HepG2 (cell line): Measurements from ENCODE around the gene ABT1. TPM values are rescaled to one million over a fixed set of nuclear protein-coding genes. Genes with fewer than 3 reads are reported as not detected.

ENCODE experiments used
- ARNT2 ChIP-seq: sonication (generic); formaldehyde crosslinking; IDR thresholded peaks from 2 replicates; pipeline ENCODE4 v1.8.0; 2022; ENCODE audit warnings: mild to moderate bottlenecking, low read depth, missing genetic modification reagents, moderate library complexity
- CBX5 ChIP-seq: sonication (generic); formaldehyde crosslinking; IDR thresholded peaks from 2 replicates; pipeline ENCODE4 v1.4.0; 2020; ENCODE audit warnings: missing genetic modification reagents, borderline replicate concordance
- CHD4 ChIP-seq: fragments of 200-600 bp; sonication (generic); IDR thresholded peaks from 2 replicates; pipeline ENCODE4 v1.7.0; 2017; ENCODE audit warnings: mild to moderate bottlenecking, low read length, borderline replicate concordance
- HCFC1 ChIP-seq: fragments of 150-350 bp; IDR thresholded peaks from 2 replicates; pipeline ENCODE4 v1.6.1; 2014; ENCODE audit warnings: low read depth, low read length
- HMG20B ChIP-seq: conservative IDR thresholded peaks from 2 replicates; pipeline ENCODE4 v1.6.1; 2016; ENCODE audit warnings: missing genetic modification reagents, missing compliant biosample characterization
- NR2F1 ChIP-seq, 2 experiments: fragments of 450-650 bp in 1 of 2; formaldehyde crosslinking in 1 of 2; IDR thresholded peaks; 2 replicates each; pipeline versions ENCODE4 v1.5.0 to v1.6.1; 2016 to 2020; ENCODE audit warnings: mild to moderate bottlenecking in 1 of 2, missing compliant biosample characterization in 1 of 2, missing genetic modification reagents in 1 of 2, moderate library complexity in 1 of 2
- POGZ ChIP-seq: sonication (generic); formaldehyde crosslinking; IDR thresholded peaks from 2 replicates; pipeline ENCODE4 v1.4.0; 2020; ENCODE audit warnings: mild to moderate bottlenecking, missing genetic modification reagents
- RBM22 ChIP-seq: fragments of 200-400 bp; formaldehyde crosslinking; optimal IDR thresholded peaks from 2 replicates; pipeline ENCODE3; 2017; ENCODE audit warnings: mild to moderate bottlenecking, low read length, moderate library complexity
- ZBTB21 ChIP-seq: sonication (generic); formaldehyde crosslinking; IDR thresholded peaks from 2 replicates; pipeline ENCODE4 v1.4.0; 2020; ENCODE audit warnings: missing genetic modification reagents
- ZNF543 ChIP-seq: sonication (generic); formaldehyde crosslinking; IDR thresholded peaks from 2 replicates; pipeline ENCODE4 v1.4.0; 2020; ENCODE audit warnings: mild to moderate bottlenecking, missing genetic modification reagents
- ZNF816 ChIP-seq: sonication (generic); formaldehyde crosslinking; IDR thresholded peaks from 2 replicates; pipeline ENCODE4 v1.8.0; 2022; ENCODE audit warnings: missing genetic modification reagents, mild to moderate bottlenecking, borderline replicate concordance
- polyA plus RNA-seq, 8 experiments: library from polyadenylated mRNA; depleted of rRNA in 3 of 8; stranded (reverse) in 7 of 8; unstranded in 1 of 8; fragments of >200 nt; fragmentation: Illumina TruSeq in 4 of 8; extraction: Trizol in 4 of 8; gene quantifications; 2 replicates each; pipeline versions ENCODE4 v1.2.1 to v1.2.3, GENCODE V29; 2011 to 2016; ENCODE audit warnings: low read depth in 4 of 8, missing spikeins in 1 of 8, mixed read lengths in 1 of 8; ENCODE audit not compliant: insufficient read depth in 1 of 8
- total RNA-seq, 5 experiments: library from RNA; depleted of rRNA; stranded (reverse); fragments of >200 nt; fragmentation: Illumina TruSeq; extraction: Trizol; gene quantifications; 2 replicates each; pipeline ENCODE4 v1.2.3, GENCODE V29; 2016; ENCODE audit warnings: low read depth in 1 of 5
- TF ChIP-seq, protein P1 (sequence below): sonication (generic); formaldehyde crosslinking; IDR thresholded peaks from 2 replicates; pipeline ENCODE4 v1.4.0; 2020; ENCODE audit warnings: low read depth, missing genetic modification reagents
- TF ChIP-seq, protein P2 (sequence below): sonication (generic); formaldehyde crosslinking; IDR thresholded peaks from 2 replicates; pipeline ENCODE4 v1.4.0; 2020; ENCODE audit warnings: mild to moderate bottlenecking, missing genetic modification reagents
- TF ChIP-seq, protein P3 (sequence below): sonication (generic); formaldehyde crosslinking; IDR thresholded peaks from 2 replicates; pipeline ENCODE4 v1.5.0; 2020; ENCODE audit warnings: missing genetic modification reagents
- TF ChIP-seq, protein P4 (sequence below): sonication (generic); formaldehyde crosslinking; IDR thresholded peaks from 2 replicates; pipeline ENCODE4 v1.8.1; 2023; ENCODE audit warnings: mild to moderate bottlenecking, missing genetic modification reagents, borderline replicate concordance

Gene ABT1
- total and polyA plus RNA-seq, 2 of the 13 experiments (the other 11 are each of a cell fraction or from before 2014, with no cell fraction given): 38.4 TPM

DNA sequence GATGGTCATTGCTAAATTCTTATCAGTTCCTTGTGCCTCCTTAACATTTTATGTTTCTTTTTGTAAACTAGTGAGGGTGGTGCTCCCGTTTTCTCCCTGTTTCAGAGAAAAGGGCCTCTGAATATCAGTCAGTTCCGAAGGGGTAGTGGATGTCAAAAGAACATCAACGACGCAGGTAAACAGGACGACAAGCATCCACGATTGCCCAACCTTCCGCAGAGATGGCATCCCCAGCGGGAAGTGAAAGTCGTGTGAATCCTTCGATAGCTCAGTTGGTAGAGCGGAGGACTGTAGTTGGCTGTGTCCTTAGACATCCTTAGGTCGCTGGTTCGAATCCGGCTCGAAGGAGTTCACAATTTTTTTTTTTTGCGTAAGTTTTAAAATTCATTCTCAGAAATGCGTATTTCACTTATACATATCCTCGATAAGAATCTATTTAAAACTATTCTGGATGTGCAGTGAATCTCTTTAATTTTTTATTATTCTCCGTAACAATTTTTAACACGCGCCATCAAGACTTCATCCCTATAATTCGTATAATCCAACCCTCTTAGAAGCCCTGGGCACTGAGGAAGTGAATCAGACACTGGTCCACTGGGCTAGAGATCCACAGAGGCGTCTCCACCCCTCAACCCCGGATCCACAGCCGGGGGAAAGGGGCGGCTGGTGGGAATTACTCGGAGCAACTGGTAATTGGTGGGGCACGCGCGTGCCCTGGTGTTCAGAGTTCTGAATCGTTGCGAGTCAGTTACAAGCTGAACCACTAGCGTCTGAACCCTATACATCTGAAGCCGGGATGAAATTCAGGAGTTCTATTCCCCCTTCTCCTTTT is 27.9 kb upstream of the ABT1 start (continued):
- TF ChIP-seq, protein P1, sequence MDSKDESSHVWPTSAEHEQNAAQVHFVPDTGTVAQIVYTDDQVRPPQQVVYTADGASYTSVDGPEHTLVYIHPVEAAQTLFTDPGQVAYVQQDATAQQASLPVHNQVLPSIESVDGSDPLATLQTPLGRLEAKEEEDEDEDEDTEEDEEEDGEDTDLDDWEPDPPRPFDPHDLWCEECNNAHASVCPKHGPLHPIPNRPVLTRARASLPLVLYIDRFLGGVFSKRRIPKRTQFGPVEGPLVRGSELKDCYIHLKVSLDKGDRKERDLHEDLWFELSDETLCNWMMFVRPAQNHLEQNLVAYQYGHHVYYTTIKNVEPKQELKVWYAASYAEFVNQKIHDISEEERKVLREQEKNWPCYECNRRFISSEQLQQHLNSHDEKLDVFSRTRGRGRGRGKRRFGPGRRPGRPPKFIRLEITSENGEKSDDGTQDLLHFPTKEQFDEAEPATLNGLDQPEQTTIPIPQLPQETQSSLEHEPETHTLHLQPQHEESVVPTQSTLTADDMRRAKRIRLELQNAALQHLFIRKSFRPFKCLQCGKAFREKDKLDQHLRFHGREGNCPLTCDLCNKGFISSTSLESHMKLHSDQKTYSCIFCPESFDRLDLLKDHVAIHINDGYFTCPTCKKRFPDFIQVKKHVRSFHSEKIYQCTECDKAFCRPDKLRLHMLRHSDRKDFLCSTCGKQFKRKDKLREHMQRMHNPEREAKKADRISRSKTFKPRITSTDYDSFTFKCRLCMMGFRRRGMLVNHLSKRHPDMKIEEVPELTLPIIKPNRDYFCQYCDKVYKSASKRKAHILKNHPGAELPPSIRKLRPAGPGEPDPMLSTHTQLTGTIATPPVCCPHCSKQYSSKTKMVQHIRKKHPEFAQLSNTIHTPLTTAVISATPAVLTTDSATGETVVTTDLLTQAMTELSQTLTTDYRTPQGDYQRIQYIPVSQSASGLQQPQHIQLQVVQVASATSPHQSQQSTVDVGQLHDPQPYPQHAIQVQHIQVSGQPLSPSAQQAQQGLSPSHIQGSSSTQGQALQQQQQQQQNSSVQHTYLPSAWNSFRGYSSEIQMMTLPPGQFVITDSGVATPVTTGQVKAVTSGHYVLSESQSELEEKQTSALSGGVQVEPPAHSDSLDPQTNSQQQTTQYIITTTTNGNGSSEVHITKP (CRISPR knock-in tag): peak; percentile 81; the same call in 1 of the 2 replicates
- no peak for TF ChIP-seq ZNF816 (CRISPR knock-in tag)
- TF ChIP-seq ARNT2 (CRISPR knock-in tag): peak; percentile 52; the same call in 1 of the 2 replicates
- no peak for TF ChIP-seq ZNF543 (CRISPR knock-in tag)
- TF ChIP-seq, protein P2, sequence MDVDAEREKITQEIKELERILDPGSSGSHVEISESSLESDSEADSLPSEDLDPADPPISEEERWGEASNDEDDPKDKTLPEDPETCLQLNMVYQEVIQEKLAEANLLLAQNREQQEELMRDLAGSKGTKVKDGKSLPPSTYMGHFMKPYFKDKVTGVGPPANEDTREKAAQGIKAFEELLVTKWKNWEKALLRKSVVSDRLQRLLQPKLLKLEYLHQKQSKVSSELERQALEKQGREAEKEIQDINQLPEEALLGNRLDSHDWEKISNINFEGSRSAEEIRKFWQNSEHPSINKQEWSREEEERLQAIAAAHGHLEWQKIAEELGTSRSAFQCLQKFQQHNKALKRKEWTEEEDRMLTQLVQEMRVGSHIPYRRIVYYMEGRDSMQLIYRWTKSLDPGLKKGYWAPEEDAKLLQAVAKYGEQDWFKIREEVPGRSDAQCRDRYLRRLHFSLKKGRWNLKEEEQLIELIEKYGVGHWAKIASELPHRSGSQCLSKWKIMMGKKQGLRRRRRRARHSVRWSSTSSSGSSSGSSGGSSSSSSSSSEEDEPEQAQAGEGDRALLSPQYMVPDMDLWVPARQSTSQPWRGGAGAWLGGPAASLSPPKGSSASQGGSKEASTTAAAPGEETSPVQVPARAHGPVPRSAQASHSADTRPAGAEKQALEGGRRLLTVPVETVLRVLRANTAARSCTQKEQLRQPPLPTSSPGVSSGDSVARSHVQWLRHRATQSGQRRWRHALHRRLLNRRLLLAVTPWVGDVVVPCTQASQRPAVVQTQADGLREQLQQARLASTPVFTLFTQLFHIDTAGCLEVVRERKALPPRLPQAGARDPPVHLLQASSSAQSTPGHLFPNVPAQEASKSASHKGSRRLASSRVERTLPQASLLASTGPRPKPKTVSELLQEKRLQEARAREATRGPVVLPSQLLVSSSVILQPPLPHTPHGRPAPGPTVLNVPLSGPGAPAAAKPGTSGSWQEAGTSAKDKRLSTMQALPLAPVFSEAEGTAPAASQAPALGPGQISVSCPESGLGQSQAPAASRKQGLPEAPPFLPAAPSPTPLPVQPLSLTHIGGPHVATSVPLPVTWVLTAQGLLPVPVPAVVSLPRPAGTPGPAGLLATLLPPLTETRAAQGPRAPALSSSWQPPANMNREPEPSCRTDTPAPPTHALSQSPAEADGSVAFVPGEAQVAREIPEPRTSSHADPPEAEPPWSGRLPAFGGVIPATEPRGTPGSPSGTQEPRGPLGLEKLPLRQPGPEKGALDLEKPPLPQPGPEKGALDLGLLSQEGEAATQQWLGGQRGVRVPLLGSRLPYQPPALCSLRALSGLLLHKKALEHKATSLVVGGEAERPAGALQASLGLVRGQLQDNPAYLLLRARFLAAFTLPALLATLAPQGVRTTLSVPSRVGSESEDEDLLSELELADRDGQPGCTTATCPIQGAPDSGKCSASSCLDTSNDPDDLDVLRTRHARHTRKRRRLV (CRISPR knock-in tag): peak; percentile 58; the same call in 1 of the 2 replicates
- peak; percentile 63; the same call in 1 of the 2 replicates for TF ChIP-seq HMG20B
- peak; percentile 95 for TF ChIP-seq CBX5
- TF ChIP-seq, protein P3, sequence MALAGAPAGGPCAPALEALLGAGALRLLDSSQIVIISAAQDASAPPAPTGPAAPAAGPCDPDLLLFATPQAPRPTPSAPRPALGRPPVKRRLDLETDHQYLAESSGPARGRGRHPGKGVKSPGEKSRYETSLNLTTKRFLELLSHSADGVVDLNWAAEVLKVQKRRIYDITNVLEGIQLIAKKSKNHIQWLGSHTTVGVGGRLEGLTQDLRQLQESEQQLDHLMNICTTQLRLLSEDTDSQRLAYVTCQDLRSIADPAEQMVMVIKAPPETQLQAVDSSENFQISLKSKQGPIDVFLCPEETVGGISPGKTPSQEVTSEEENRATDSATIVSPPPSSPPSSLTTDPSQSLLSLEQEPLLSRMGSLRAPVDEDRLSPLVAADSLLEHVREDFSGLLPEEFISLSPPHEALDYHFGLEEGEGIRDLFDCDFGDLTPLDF: peak; percentile 20; the same call in 1 of the 2 replicates
- TF ChIP-seq CHD4: peak; percentile 11; the same call in 1 of the 2 replicates
- TF ChIP-seq, protein P4, sequence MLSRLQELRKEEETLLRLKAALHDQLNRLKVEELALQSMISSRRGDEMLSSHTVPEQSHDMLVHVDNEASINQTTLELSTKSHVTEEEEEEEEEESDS: no peak
- TF ChIP-seq RBM22: peak; percentile 99
- TF ChIP-seq HCFC1: peak; percentile 41; the same call in 1 of the 2 replicates
- TF ChIP-seq ZBTB21 (CRISPR knock-in tag): no peak
- TF ChIP-seq NR2F1 (CRISPR knock-in tag; IDR thresholded peaks at IDR 0.05): peak in 1 of 2 experiments; percentile 40; a peak in 1 of 4 replicates
- peak; percentile 76; the same call in 1 of the 2 replicates for TF ChIP-seq POGZ (CRISPR knock-in tag)
